SU-DHL-6 (cell line): ENCODE measurements around the gene ACER3.

Source experiments
- H2AFZ ChIP-seq: fragments of 200-600 bp; sonication (generic); 2 replicates; pipeline ENCODE4 v1.6.1; 2014; ENCODE audit warnings: low read depth, mild to moderate bottlenecking, moderate library complexity, mixed read lengths, antibody characterized with exemption, low read length; ENCODE audit not compliant: severe bottlenecking
- H3F3A ChIP-seq: fragments of 200-600 bp; shearing (Covaris generic); 2 replicates; pipeline ENCODE4 v1.6.0; 2016; ENCODE audit warnings: antibody characterized with exemption, mild to moderate bottlenecking; ENCODE audit not compliant: insufficient read depth
- H3K27ac ChIP-seq: fragments of 200-600 bp; sonication (generic); 2 replicates; pipeline ENCODE4 v1.5.1; 2016; ENCODE audit warnings: low read depth, mild to moderate bottlenecking, low read length, moderate library complexity, mixed read lengths
- H3K27me3 ChIP-seq: fragments of 200-600 bp; sonication (generic), shearing (Covaris generic); 2 replicates; pipeline ENCODE4 v1.6.0; 2014; ENCODE audit warnings: mild to moderate bottlenecking, low read length
- H3K36me3 ChIP-seq: fragments of 200-600 bp; sonication (generic); 2 replicates; pipeline ENCODE4 v1.6.1; 2014; ENCODE audit warnings: mild to moderate bottlenecking, low read length, mixed read lengths
- H3K4me2 ChIP-seq: fragments of 300-600, 200-600 bp; shearing (Covaris generic), sonication (generic); 2 replicates; pipeline ENCODE4 v1.6.0; 2014; ENCODE audit warnings: low read length, low read depth, mild to moderate bottlenecking; ENCODE audit not compliant: poor library complexity, severe bottlenecking
- H3K4me3 ChIP-seq: fragments of 200-600 bp; sonication (generic); 2 replicates; pipeline ENCODE4 v1.5.1; 2014; ENCODE audit warnings: antibody characterized with exemption, low read length, mild to moderate bottlenecking, mixed read lengths; ENCODE audit not compliant: insufficient read depth, poor library complexity, severe bottlenecking
- H3K79me2 ChIP-seq: fragments of 200-600 bp; sonication (generic); 2 replicates; pipeline ENCODE4 v1.6.1; 2014; ENCODE audit warnings: mild to moderate bottlenecking, low read length, moderate library complexity; ENCODE audit not compliant: insufficient read depth
- H3K9ac ChIP-seq: fragments of 200-600 bp; sonication (generic); 2 replicates; pipeline ENCODE4 v1.7.0; 2014; ENCODE audit warnings: mild to moderate bottlenecking, low read length
- H3K9me2 ChIP-seq: fragments of 200-600 bp; sonication (generic); replicated peaks from 2 replicates; pipeline ENCODE4 v1.6.1; 2014; ENCODE audit warnings: low read length; ENCODE audit not compliant: insufficient read depth
- H3K9me3 ChIP-seq: fragments of 200-600 bp; sonication (generic); 2 replicates; pipeline ENCODE4 v1.6.1; 2014; ENCODE audit warnings: low read length, mixed read lengths; ENCODE audit not compliant: insufficient read depth
- H4K20me1 ChIP-seq: fragments of 200-600 bp; sonication (generic); 2 replicates; pipeline ENCODE4 v1.6.1; 2014; ENCODE audit warnings: low read depth, mild to moderate bottlenecking, antibody characterized with exemption, low read length, moderate library complexity, mixed read lengths
- EZH2phosphoT487 ChIP-seq: fragments of 200-600 bp; sonication (generic), shearing (Covaris generic); conservative IDR thresholded peaks from 2 replicates; pipeline ENCODE4 v1.6.1; 2018; ENCODE audit warnings: mild to moderate bottlenecking, antibody characterized with exemption, low read length, moderate library complexity, mixed read lengths
- TF ChIP-seq, protein P1 (sequence below): fragments of 200-600 bp; sonication (generic); IDR thresholded peaks from one replicate; pipeline ENCODE4 v1.5.1; 2017; ENCODE audit warnings: antibody characterized with exemption, mild to moderate bottlenecking, low read length, moderate library complexity; ENCODE audit not compliant: insufficient read depth, poor library complexity, severe bottlenecking

Gene ACER3

DNA sequence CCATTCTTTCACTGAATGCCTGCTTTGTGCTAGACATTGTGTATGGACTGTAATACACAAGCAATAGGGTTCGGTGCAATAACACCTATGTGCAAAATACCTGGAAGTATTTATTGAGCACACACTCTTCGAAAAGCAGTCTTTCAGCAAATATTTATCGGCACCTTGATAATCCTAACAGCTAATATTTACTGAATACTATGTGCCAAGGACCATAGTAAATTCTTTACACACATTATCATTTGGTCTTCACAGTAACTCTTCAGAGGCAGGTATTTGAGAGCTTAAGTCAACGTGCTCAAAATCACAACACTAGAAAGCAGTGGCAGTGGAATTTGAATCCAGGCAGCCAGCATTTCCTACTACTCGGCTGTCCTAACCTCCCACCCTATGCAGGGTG is 175.7 kb downstream of the ACER3 start:
- no peak overlapping the region for H2AFZ ChIP-seq
- no peaks in the 10 kb centered on the region for H3F3A ChIP-seq
- H3K4me3 ChIP-seq, result no peak overlapping the region
- H3K4me2 ChIP-seq, result no peak overlapping the region
- no peak overlapping the region for H3K27ac ChIP-seq
- H3K9me2 ChIP-seq, result no peaks in the 10 kb centered on the region
- H4K20me1 ChIP-seq, result no peaks in the 10 kb centered on the region
- H3K79me2 ChIP-seq, result no peaks in the 10 kb centered on the region
- H3K9me3 ChIP-seq, result no peaks in the 10 kb centered on the region
- no peaks in the 10 kb centered on the region for H3K27me3 ChIP-seq
- TF ChIP-seq, protein P1, sequence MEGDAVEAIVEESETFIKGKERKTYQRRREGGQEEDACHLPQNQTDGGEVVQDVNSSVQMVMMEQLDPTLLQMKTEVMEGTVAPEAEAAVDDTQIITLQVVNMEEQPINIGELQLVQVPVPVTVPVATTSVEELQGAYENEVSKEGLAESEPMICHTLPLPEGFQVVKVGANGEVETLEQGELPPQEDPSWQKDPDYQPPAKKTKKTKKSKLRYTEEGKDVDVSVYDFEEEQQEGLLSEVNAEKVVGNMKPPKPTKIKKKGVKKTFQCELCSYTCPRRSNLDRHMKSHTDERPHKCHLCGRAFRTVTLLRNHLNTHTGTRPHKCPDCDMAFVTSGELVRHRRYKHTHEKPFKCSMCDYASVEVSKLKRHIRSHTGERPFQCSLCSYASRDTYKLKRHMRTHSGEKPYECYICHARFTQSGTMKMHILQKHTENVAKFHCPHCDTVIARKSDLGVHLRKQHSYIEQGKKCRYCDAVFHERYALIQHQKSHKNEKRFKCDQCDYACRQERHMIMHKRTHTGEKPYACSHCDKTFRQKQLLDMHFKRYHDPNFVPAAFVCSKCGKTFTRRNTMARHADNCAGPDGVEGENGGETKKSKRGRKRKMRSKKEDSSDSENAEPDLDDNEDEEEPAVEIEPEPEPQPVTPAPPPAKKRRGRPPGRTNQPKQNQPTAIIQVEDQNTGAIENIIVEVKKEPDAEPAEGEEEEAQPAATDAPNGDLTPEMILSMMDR, result no peak
- TF ChIP-seq EZH2phosphoT487, result no peak
- no peak overlapping the region for H3K9ac ChIP-seq
- no peaks in the 10 kb centered on the region for H3K36me3 ChIP-seq

DNA sequence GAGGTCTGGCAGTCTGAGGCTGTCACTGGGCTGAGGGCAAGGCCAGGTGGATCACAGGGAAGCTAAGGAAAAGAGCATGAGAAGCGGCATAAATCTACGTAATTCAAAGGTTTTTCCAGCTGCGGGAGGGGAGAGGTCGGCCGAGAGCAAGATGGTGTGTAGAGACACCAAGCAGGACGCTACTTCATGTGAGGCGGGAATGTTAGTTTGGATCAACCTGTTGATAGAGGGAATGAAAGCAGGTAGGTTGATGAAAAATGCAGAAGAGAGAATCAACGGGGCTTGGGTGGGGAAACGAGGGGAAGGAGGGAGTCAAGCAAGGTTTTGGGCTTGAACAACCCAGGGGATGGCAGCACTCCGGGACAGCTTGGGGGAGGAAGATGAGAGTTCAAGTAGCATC is 176.3 kb downstream of the ACER3 start:
- H3K9ac ChIP-seq, result no peak overlapping the region
- TF ChIP-seq, protein P1, result no peak
- no peak for TF ChIP-seq EZH2phosphoT487
- H3K79me2 ChIP-seq, result no peaks in the 10 kb centered on the region
- H3K9me2 ChIP-seq, result no peaks in the 10 kb centered on the region
- H3K9me3 ChIP-seq, result no peaks in the 10 kb centered on the region
- no peaks in the 10 kb centered on the region for H3F3A ChIP-seq
- no peaks in the 10 kb centered on the region for H3K36me3 ChIP-seq
- H4K20me1 ChIP-seq, result no peaks in the 10 kb centered on the region
- no peak overlapping the region for H2AFZ ChIP-seq
- no peak overlapping the region for H3K27ac ChIP-seq
- H3K4me3 ChIP-seq, result no peak overlapping the region
- H3K27me3 ChIP-seq, result no peaks in the 10 kb centered on the region
- no peak overlapping the region for H3K4me2 ChIP-seq

DNA sequence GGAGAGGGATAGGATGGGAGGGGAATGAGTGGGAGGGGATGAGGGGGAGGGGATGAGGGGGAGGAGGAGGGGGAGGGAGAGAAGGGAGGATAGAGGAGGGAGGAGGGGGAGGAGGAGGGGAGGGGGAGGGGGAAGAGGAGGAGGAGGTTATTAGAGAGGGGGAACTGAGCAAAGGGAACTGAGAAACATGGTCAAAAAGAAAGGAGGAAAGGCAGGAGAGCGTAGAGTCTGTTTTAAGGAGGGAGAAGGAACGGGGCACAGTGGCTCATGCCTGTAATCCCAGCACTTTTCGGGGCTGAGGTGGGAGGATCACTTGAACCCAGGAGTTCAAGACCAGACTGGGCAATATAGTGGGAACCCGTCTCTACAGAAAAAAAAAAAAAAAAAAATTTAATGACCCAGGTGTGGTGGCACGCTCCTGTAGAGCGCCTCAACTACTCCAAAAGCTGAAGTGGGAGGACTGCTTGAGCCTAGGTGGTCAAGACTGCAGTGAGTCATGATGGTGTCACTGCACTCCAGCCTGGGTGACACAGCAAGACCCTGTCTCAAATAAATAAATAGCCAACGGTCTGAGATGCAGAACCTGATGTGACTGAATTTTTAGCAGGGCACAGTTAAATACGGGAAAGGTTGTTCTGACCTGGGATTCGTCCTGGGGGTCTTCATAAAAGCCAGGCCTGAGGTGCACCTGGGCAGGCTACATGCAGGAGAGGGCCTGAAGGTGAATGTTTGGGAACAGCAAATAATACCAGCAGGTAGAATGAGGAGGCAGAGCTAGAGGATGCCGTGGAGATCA is 177.5 kb downstream of the ACER3 start:
- H3K9ac ChIP-seq, result no peak overlapping the region
- no peaks in the 10 kb centered on the region for H4K20me1 ChIP-seq
- TF ChIP-seq, protein P1, result no peak
- no peak for TF ChIP-seq EZH2phosphoT487
- H3K36me3 ChIP-seq, result no peaks in the 10 kb centered on the region
- H3K4me2 ChIP-seq, result no peak overlapping the region
- no peaks in the 10 kb centered on the region for H3F3A ChIP-seq
- H3K9me2 ChIP-seq, result no peaks in the 10 kb centered on the region
- H3K27me3 ChIP-seq, result no peaks in the 10 kb centered on the region
- H2AFZ ChIP-seq, result no peak overlapping the region
- H3K4me3 ChIP-seq, result no peak overlapping the region
- no peak overlapping the region for H3K27ac ChIP-seq
- no peaks in the 10 kb centered on the region for H3K9me3 ChIP-seq
- no peaks in the 10 kb centered on the region for H3K79me2 ChIP-seq
